GM23338 (cell line): Measurements from ENCODE around the gene CLSTN2.

Experiments
- POLR2AphosphoS5 ChIP-seq: IDR thresholded peaks from 2 replicates; pipeline ENCODE4 v1.6.1; 2016; ENCODE audit warnings: antibody characterized with exemption, low read depth
- ZNF114 ChIP-seq: fragments of 250-450 bp; sonication (Bioruptor Pico); IDR thresholded peaks from 2 replicates; pipeline ENCODE4 v1.5.0; 2020; ENCODE audit warnings: mild to moderate bottlenecking, moderate library complexity
- TF ChIP-seq, protein P1 (sequence below), 2 experiments: fragments of 200-600 bp in 1 of 2; sonication (generic) in 1 of 2; conservative IDR thresholded peaks; 2 replicates each; pipeline versions ENCODE4 v1.5.1 to v1.6.1; 2016 to 2017; ENCODE audit warnings: antibody characterized with exemption in 2 of 2, low read depth in 2 of 2, mild to moderate bottlenecking in 2 of 2, moderate library complexity in 1 of 2

DNA sequence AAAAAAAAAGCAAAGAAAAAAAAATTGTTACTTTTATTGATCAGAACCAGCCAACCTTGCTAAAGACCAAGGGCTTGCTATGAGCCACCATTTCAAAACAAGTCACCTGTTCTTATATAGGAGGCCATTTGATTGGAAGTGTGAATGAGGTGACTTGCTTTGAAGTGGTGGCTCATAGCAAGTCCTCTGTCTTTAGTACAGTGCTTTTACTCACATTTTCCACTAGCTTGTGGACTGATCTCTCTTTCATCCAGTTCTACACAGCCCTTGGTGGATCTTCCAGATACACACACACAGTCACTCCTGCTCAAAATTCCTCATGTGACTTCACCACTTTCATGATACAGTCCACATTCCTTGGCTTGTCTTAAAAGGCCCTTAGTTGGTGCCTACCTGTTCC, 13.5 kb downstream of the CLSTN2 start:
- TF ChIP-seq, protein P1, sequence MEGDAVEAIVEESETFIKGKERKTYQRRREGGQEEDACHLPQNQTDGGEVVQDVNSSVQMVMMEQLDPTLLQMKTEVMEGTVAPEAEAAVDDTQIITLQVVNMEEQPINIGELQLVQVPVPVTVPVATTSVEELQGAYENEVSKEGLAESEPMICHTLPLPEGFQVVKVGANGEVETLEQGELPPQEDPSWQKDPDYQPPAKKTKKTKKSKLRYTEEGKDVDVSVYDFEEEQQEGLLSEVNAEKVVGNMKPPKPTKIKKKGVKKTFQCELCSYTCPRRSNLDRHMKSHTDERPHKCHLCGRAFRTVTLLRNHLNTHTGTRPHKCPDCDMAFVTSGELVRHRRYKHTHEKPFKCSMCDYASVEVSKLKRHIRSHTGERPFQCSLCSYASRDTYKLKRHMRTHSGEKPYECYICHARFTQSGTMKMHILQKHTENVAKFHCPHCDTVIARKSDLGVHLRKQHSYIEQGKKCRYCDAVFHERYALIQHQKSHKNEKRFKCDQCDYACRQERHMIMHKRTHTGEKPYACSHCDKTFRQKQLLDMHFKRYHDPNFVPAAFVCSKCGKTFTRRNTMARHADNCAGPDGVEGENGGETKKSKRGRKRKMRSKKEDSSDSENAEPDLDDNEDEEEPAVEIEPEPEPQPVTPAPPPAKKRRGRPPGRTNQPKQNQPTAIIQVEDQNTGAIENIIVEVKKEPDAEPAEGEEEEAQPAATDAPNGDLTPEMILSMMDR (conservative IDR thresholded peaks at IDR 0.05; ENCODE audit: low read depth in 2 of 2): no peak
- TF ChIP-seq POLR2AphosphoS5: no peak
- TF ChIP-seq ZNF114 (CRISPR knock-in tag): no peak
